HG02870 (cell line): ENCODE measurements around the gene NLGN3.

Experiments used
- ATAC-seq: cut with Tn5 transposase; IDR thresholded peaks from one replicate; pipeline ENCODE4 v1.9.1; 2021; ENCODE audit warnings: mild to moderate bottlenecking, moderate library complexity; ENCODE audit not compliant: unreplicated experiment

Gene NLGN3

GRCh38 chrX:71118032-71118984 lies 26.3 kb upstream of the NLGN3 start, which contains the start of gene MED12:
MED12 (plus strand) TSS chrX:71118596; CDS start chrX:71118755, 159 bp downstream.
- ATAC-seq, result peak; percentile 92

GRCh38 chrX:71118985-71119535 lies 25.6 kb upstream of the NLGN3 start:
- no peak for ATAC-seq

GRCh38 chrX:71128166-71128833 lies 16.3 kb upstream of the NLGN3 start:
- ATAC-seq, result no peak

- peak; percentile 71 for ATAC-seq
Measured at GRCh38 chrX:71128915-71129765, 15.5 kb upstream of the NLGN3 start.

- ATAC-seq, result no peak
Measured at GRCh38 chrX:71131510-71131909, 13.1 kb upstream of the NLGN3 start.

GRCh38 chrX:71140440-71140839 lies 4.2 kb upstream of the NLGN3 start:
- no peak for ATAC-seq

GRCh38 chrX:71143508-71143907 lies 1.1 kb upstream of the NLGN3 start:
- no peak for ATAC-seq

- ATAC-seq, result no peak
Measured at GRCh38 chrX:71147496-71148277, 3.0 kb downstream of the NLGN3 start.

- no peak for ATAC-seq
Measured at GRCh38 chrX:71148278-71148663, 3.6 kb downstream of the NLGN3 start.

GRCh38 chrX:71151366-71151765 lies 6.7 kb downstream of the NLGN3 start:
- no peak for ATAC-seq

- ATAC-seq, result no peak
Measured at GRCh38 chrX:71154196-71154595, 9.6 kb downstream of the NLGN3 start.

GRCh38 chrX:71154641-71155040 lies 10.0 kb downstream of the NLGN3 start:
- ATAC-seq, result no peak

- no peak for ATAC-seq
Measured at GRCh38 chrX:71158603-71159002, 14.0 kb downstream of the NLGN3 start.

- ATAC-seq, result no peak
Measured at GRCh38 chrX:71159335-71159734, 14.7 kb downstream of the NLGN3 start.

- ATAC-seq, result no peak
Measured at GRCh38 chrX:71160475-71160874, 15.8 kb downstream of the NLGN3 start.

- no peak for ATAC-seq
Measured at GRCh38 chrX:71162981-71163380, 18.3 kb downstream of the NLGN3 start.

- ATAC-seq, result no peak
Measured at GRCh38 chrX:71164071-71164470, 19.4 kb downstream of the NLGN3 start.

GRCh38 chrX:71166461-71166860 lies 21.8 kb downstream of the NLGN3 start:
- ATAC-seq, result no peak

- ATAC-seq, result no peak
Measured at GRCh38 chrX:71167031-71167781, 22.6 kb downstream of the NLGN3 start.
